Common myeloid progenitor, CD34-positive (primary cell): ENCODE results near the gene KNTC1.
A peak's percentile ranks its signal among the peaks of the same experiment; 100 is the strongest.

Source experiments
- CTCF ChIA-PET: fragments of 350-600 bp; sonication (Branson Sonifier 250); formaldehyde crosslinking; loops from one replicate; lab custom pipeline; 2021; ENCODE audit warnings: antibody characterized with exemption; lab: Charles Lee
- POLR2A ChIA-PET: fragments of 350-600 bp; sonication (Branson Sonifier 250); formaldehyde crosslinking; loops from one replicate; lab custom pipeline; 2021; ENCODE audit warnings: antibody characterized with exemption; lab: Charles Lee
- DNase-seq, 3 donors: peaks; one replicate each; pipeline versions ENCODE4 v3.0.0 to v3.0.0-alpha.2; 2013
- H3K27ac ChIP-seq, 2 experiments: 1 replicate in 1 of 2; 2 replicates in 1 of 2; pipeline ENCODE4 v1.7.0; 2013; ENCODE audit warnings: inconsistent platforms in 2 of 2, low read length in 2 of 2, mild to moderate bottlenecking in 2 of 2, low read depth in 1 of 2, moderate library complexity in 1 of 2; ENCODE audit not compliant: severe bottlenecking in 2 of 2, insufficient read depth in 1 of 2, poor library complexity in 1 of 2
- H3K27me3 ChIP-seq, 5 experiments: replicated peaks in 2 of 5; 1 replicate in 3 of 5; 2 replicates in 2 of 5; pipeline versions ENCODE4 v1.6.1 to v1.7.0; 2013; ENCODE audit warnings: low read length in 4 of 5, mild to moderate bottlenecking in 2 of 5, moderate library complexity in 2 of 5, inconsistent platforms in 1 of 5; ENCODE audit not compliant: insufficient read depth in 5 of 5, control insufficient read depth in 4 of 5
- H3K36me3 ChIP-seq, 4 experiments: 1 replicate in 2 of 4; 2 replicates in 2 of 4; pipeline versions ENCODE4 v1.6.1 to v1.7.0; 2013; ENCODE audit warnings: low read length in 3 of 4, control low read depth in 1 of 4, mild to moderate bottlenecking in 1 of 4; ENCODE audit not compliant: control insufficient read depth in 4 of 4, insufficient read depth in 4 of 4
- H3K4me1 ChIP-seq, 4 experiments: 1 replicate in 3 of 4; 2 replicates in 1 of 4; pipeline versions ENCODE4 v1.6.1 to v1.7.1; 2013; ENCODE audit warnings: low read length in 3 of 4, mild to moderate bottlenecking in 3 of 4, control low read depth in 1 of 4, inconsistent platforms in 1 of 4, moderate library complexity in 1 of 4; ENCODE audit not compliant: control insufficient read depth in 4 of 4, insufficient read depth in 4 of 4; ENCODE audit errors: control extremely low read depth in 1 of 4
- H3K4me3 ChIP-seq, 7 experiments: 1 replicate in 4 of 7; 2 replicates in 3 of 7; pipeline versions ENCODE4 v1.5.1 to v1.7.0; 2013; ENCODE audit warnings: mild to moderate bottlenecking in 7 of 7, low read length in 6 of 7, moderate library complexity in 6 of 7, inconsistent platforms in 2 of 7, low read depth in 2 of 7, control low read depth in 1 of 7; ENCODE audit not compliant: insufficient read depth in 4 of 7, control insufficient read depth in 1 of 7; ENCODE audit errors: extremely low read depth in 1 of 7
- H3K9me3 ChIP-seq, 5 experiments: 1 replicate in 4 of 5; 2 replicates in 1 of 5; pipeline versions ENCODE4 v1.6.1 to v1.7.1; 2013; ENCODE audit warnings: low read length in 4 of 5, mild to moderate bottlenecking in 2 of 5, inconsistent platforms in 1 of 5, low read depth in 1 of 5, moderate library complexity in 1 of 5; ENCODE audit not compliant: control insufficient read depth in 4 of 5, insufficient read depth in 2 of 5; ENCODE audit errors: control extremely low read depth in 1 of 5
- WGBS: methylation state at CpG from one replicate; pipeline ENCODE4 v1.1.5; 2013; ENCODE audit not compliant: insufficient coverage; 5-methylcytosine and 5-hydroxymethylcytosine counted together

The KNTC1 gene

DNA sequence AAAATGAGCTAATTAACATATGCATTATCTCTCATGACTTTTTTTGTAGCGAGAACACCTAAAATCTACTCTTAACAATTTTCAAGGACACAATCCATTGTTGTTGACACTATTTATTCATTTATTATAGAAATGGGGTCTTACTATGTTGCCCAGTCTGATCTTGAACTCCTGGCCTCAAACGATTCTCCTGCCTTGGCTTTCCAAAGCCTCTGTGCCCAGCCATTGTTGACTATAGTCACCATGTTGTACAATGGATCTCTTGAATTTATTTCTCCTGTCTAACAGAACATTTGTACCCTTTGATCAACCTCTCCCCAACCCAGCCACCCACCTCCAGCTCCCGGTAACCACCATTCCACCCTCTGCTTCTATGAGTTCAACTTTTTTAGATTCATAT lies 134.9 kb downstream of the KNTC1 start:
- no peak for DNase-seq
- ChIA-PET CTCF (interaction anchor here (0.8 to 1.3 kb wide), 2 partner anchors 9 to 16 kb away, joined by 3 to 4 read pairs; no protein-coding TSS in a partner anchor), POLR2A (no interaction called here)
- H3K9me3 ChIP-seq = no peaks in the 10 kb centered on the region
- H3K4me1 ChIP-seq = peaks cover 0 to 11% (median 6%) of the 10 kb centered on the region in 4 experiments
- H3K27ac ChIP-seq = no peak overlapping the region
- H3K4me3 ChIP-seq = no peak overlapping the region
- H3K36me3 ChIP-seq = no peaks in the 10 kb centered on the region
- H3K27me3 ChIP-seq = no peaks in the 10 kb centered on the region
- WGBS = 100% methylated on average over 1 of the region's 3 CpGs

DNA sequence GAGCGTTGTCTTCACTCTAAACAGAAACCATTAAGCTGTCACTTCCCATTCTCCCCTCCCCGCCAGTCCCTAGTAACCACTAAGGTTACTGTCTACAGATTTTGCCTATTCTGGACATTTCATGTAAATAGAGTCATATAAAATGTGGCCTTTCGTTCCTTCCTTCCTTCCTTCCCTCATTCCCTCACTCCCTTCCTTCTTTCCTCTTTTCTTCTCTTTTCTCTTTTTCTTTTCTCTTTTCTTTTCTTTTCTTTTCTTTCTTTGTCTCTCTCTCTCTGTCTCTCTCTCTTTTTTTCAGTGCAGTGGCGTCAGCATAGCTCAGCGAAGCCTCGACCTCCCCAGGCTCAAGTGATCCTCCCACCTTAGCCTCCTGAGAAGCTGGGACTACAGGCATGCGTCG lies 138.3 kb downstream of the KNTC1 start:
- ChIA-PET CTCF (interaction anchor here (1.3 to 1.5 kb wide), 2 partner anchors 15 kb away, joined by 3 to 4 read pairs; no protein-coding TSS in a partner anchor), POLR2A (no interaction called here)
- no peaks in the 10 kb centered on the region for H3K27me3 ChIP-seq
- DNase-seq = peak in 1 of 3 donors; percentile 26
- WGBS = 84% methylated on average over 6 of the region's 8 CpGs
- H3K27ac ChIP-seq = no peak overlapping the region
- H3K4me3 ChIP-seq = no peak overlapping the region
- H3K36me3 ChIP-seq = no peaks in the 10 kb centered on the region
- H3K9me3 ChIP-seq = no peaks in the 10 kb centered on the region
- no peaks in the 10 kb centered on the region for H3K4me1 ChIP-seq

DNA sequence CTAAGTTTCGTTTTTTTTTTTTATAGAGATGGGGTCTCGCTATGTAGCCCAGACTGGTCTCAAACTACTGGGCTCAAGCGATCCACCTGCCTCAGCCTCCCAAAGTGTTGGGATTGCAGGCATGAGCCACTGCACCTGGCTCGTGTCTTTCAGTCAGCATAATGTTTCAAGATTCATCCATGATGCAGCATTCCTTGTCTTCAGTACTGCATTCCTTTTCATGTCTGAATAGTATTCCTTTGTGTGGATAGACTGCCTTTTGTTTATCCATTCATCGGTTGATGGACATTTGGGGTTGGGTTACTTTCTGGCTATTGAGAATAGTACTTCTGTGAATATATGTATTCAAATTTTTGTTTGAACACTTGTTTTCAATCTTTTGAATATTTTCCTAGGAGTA lies 138.7 kb downstream of the KNTC1 start:
- H3K4me1 ChIP-seq = no peaks in the 10 kb centered on the region
- H3K27ac ChIP-seq = no peak overlapping the region
- ChIA-PET POLR2A (no interaction called here), CTCF (interaction anchor here (1.3 to 1.5 kb wide), 2 partner anchors 15 kb away, joined by 3 to 4 read pairs; no protein-coding TSS in a partner anchor)
- no peaks in the 10 kb centered on the region for H3K36me3 ChIP-seq
- no peaks in the 10 kb centered on the region for H3K27me3 ChIP-seq
- H3K9me3 ChIP-seq = no peaks in the 10 kb centered on the region
- H3K4me3 ChIP-seq = no peak overlapping the region
- WGBS = 98% methylated on average over 4 of the region's 5 CpGs
- DNase-seq = no peak

DNA sequence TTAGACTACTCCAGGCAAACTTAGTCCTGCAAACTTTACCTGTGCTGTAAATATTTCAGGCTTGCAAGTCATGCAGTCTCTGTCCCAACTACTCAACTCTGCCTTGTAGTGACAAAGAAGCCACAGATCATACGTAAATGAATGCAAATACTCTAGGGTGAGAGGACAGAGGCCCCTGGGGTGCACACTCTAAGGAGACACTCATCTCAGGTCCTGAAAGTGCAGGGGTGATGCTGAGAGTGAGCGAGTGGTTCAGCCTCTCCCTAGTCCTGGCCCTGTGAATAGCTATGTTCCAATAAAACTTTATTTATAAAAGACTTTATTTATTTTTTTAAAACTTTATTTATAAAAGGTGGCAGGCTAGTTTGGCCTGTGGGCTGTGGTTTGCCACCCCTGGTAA lies 141.2 kb downstream of the KNTC1 start:
- CTCF ChIA-PET = interaction anchor here (0.7 kb wide), 1 partner anchor 31 kb away, joined by 3 read pairs; no protein-coding TSS in a partner anchor
- Histone ChIP-seq H3K4me1 (no peaks in the 10 kb centered on the region), H3K4me3 (no peak overlapping the region), H3K9me3 (no peaks in the 10 kb centered on the region), H3K36me3 (no peaks in the 10 kb centered on the region), H3K27ac (no peak overlapping the region), H3K27me3 (no peaks in the 10 kb centered on the region)
- 100% methylated on average over 1 of the region's 2 CpGs for WGBS
- no peak for DNase-seq
- POLR2A ChIA-PET = interaction anchor here (0.6 kb wide), 1 partner anchor 255 kb away, joined by 3 read pairs; no protein-coding TSS in a partner anchor

DNA sequence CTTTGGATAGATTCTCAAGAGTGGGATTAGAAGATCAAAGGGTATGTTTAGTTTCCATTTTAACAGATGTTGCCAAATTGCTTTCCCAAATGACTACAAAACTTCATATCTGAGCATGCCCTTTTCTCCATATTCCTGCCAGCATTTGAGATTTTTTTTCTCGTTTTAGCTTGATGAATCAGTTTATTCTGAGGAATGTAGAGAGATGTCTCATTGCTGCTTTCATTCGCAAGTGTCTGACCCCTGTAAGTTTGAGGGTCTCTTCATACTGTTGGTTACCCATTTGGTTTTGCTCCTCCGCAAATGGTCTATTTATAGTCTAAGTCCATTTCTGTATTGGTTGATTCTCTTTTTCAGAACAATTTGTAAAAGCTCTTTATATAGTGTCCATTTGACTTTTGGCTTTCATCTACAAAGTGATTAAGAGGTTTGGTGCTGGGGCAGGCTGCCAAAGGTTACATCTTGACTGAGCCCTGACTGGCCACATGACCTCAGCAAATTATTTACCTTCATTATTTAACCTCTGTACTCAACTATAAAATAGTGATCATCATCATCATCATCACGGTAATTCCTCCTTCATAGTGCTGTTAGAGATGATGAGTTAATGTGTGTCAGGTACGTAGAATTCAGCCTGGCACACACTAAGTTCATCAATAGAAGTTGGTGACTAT lies 142.5 kb downstream of the KNTC1 start:
- Histone ChIP-seq H3K36me3 (no peaks in the 10 kb centered on the region), H3K4me3 (no peak overlapping the region), H3K9me3 (no peaks in the 10 kb centered on the region), H3K27ac (no peak overlapping the region), H3K4me1 (no peaks in the 10 kb centered on the region), H3K27me3 (no peaks in the 10 kb centered on the region)
- ChIA-PET POLR2A (interaction anchor here (0.6 kb wide), 1 partner anchor 908 kb away, joined by 3 read pairs; no protein-coding TSS in a partner anchor), CTCF (interaction anchor here (0.7 kb wide), 1 partner anchor 10 kb away, joined by 3 read pairs; no protein-coding TSS in a partner anchor)
- WGBS = 100% methylated on average over 1 of the region's 5 CpGs
- no peak for DNase-seq

DNA sequence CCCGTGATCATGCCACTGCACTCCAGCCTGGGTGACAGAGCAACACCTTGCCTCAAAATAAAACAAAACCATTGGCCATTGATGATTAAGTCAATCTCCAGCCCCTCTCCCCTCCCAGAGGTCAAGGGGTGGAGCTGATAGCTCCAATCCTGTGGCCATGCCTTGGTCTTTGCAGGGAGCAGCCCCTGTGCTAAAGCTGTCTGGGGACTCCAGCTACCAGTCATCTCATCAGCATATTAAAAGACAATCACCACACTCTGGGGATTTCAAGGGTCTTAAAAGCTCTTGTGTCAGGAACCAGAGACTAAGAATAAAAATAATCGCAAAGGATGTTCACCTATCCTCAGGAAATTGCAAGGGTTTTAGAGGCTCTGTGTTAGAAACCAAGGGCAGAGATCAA lies 145.5 kb downstream of the KNTC1 start:
- Histone ChIP-seq H3K9me3 (no peaks in the 10 kb centered on the region), H3K27ac (no peak overlapping the region), H3K4me3 (no peak overlapping the region), H3K27me3 (no peaks in the 10 kb centered on the region), H3K36me3 (no peaks in the 10 kb centered on the region), H3K4me1 (no peaks in the 10 kb centered on the region)
- no peak for DNase-seq
- WGBS = 100% methylated on average over 1 of the region's 2 CpGs
- ChIA-PET POLR2A (no interaction called here), CTCF (interaction anchor here (1.9 to 2.5 kb wide), 2 partner anchors 12 to 35 kb away, joined by 8 to 9 read pairs; no protein-coding TSS in a partner anchor)
